ENCODE results near the gene OR8G5.

DNA sequence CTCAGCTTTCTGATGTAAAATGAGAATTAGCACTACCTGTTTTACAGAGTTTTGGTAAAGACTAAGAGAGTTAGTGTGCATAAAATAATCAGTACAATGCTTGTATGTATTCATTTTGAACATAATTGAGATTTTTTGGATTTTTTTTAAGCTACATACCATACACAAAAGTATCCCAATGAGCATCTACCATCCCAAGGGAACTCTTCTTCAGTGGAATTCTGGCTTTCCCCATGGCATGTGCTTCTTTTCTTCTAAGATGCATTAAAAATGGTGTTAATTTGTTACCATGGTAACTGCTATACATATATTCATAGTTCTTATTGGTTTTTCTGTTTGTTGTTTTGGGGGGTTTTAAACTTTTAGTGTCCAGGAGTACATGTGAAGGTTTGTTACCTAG is 39.8 kb downstream of the OR8G5 start:
- TF ChIP-seq CTCF (conservative IDR thresholded peaks at IDR 0.05; ENCODE audit: low read depth in 2 of 2) = no peak
- no peak for TF ChIP-seq NANOG (IDR thresholded peaks at IDR 0.05; ENCODE audit: borderline replicate concordance)
- no peak for TF ChIP-seq EZH2 (IDR thresholded peaks at IDR 0.05; ENCODE audit: low read depth, unreplicated experiment)
- no peak for TF ChIP-seq POLR2AphosphoS5 (IDR thresholded peaks at IDR 0.05; ENCODE audit: low read depth)
- TF ChIP-seq REST (IDR thresholded peaks at IDR 0.05; ENCODE audit: unreplicated experiment) = no peak
